MM.1S (cell line): ENCODE data around the gene CPPED1.

ENCODE experiments used
- CTCF ChIP-seq: fragments of 300-600 bp; sonication (generic); IDR thresholded peaks from 2 replicates; pipeline ENCODE4 v1.5.1; 2016; ENCODE audit warnings: antibody characterized with exemption, low read length, mixed read lengths
- EZH2 ChIP-seq: fragments of 300-600 bp; sonication (generic); optimal IDR thresholded peaks from 2 replicates; pipeline ENCODE3; 2017; ENCODE audit warnings: low read depth, mild to moderate bottlenecking, antibody characterized with exemption, low read length, mixed read lengths
- EZH2phosphoT487 ChIP-seq: fragments of 300-600 bp; sonication (generic); IDR thresholded peaks from 2 replicates; pipeline ENCODE4 v1.6.1; 2018; ENCODE audit warnings: antibody characterized with exemption, low read length

GRCh38 chr16:12677502-12677901, 126.2 kb downstream of the CPPED1 start:
- no peak for TF ChIP-seq CTCF
- TF ChIP-seq EZH2, result no peak
- no peak for TF ChIP-seq EZH2phosphoT487
